HCT116 (cell line): ENCODE data around the gene ACACA. TPM values are rescaled to one million over a fixed set of nuclear protein-coding genes. Genes with fewer than 3 reads are reported as not detected.

Experiments
- ATAC-seq: fragments of 200-7000 bp; cut with Tn5 transposase; 2 replicates; pipeline ENCODE4 v1.9.1; 2020; ENCODE audit warnings: mild to moderate bottlenecking, moderate library complexity
- BruUV-seq: library from RNA; stranded (reverse); fragments of 400-500 nt; replicated peaks from 2 replicates; lab custom pipeline; 2021; lab: Mats Ljungman, UMichigan
- CTCF ChIA-PET: fragments of 300-600 bp; sonication (Branson Sonifier 250); formaldehyde crosslinking; loops from one replicate; lab custom pipeline; 2021; ENCODE audit warnings: antibody characterized with exemption; lab: Charles Lee
- POLR2A ChIA-PET: fragments of 300-600, 350-600 bp; sonication (Branson Sonifier 250); formaldehyde crosslinking; loops from one replicate; lab custom pipeline; 2021; ENCODE audit warnings: antibody characterized with exemption; lab: Charles Lee
- RAD21 ChIA-PET, 2 experiments: fragments of 300-600 bp; sonication (Branson Sonifier 250); formaldehyde crosslinking; loops; one replicate each; lab custom pipeline; 2023; ENCODE audit warnings: low total read pairs in 2 of 2; ENCODE audit not compliant: uncharacterized antibody in 2 of 2, unreplicated experiment in 2 of 2, low non-redundant PET in 1 of 2; lab: Charles Lee
- DNase-seq: peaks from one replicate; pipeline ENCODE4 v3.0.0-alpha.2; 2010; ENCODE audit warnings: low read depth, low spot score
- H2AFZ ChIP-seq: fragments of 200-600 bp; shearing (Covaris generic), sonication (generic); 2 replicates; pipeline ENCODE4 v1.6.1; 2017; ENCODE audit warnings: low read depth, mixed run types, mixed read lengths, antibody characterized with exemption, low read length; ENCODE audit not compliant: poor library complexity, severe bottlenecking
- H3K27ac ChIP-seq: 2 replicates; pipeline ENCODE4 v1.5.1; 2012; ENCODE audit warnings: low read depth, low read length
- H3K27me3 ChIP-seq: fragments of 200-600 bp; sonication (generic); 2 replicates; pipeline ENCODE4 v1.6.1; 2016; ENCODE audit warnings: mixed run types, low read length, mixed read lengths; ENCODE audit not compliant: insufficient read depth
- H3K36me3 ChIP-seq, 2 experiments: fragments of 200-500 bp in 1 of 2; fragments of 200-600 bp in 1 of 2; sonication (Bioruptor generic) in 1 of 2; sonication (generic) in 1 of 2; 2 replicates each; pipeline versions ENCODE4 v1.5.1 to v1.6.1; 2014 to 2016; ENCODE audit warnings: low read length in 2 of 2, inconsistent platforms in 1 of 2, mixed read lengths in 1 of 2, mixed run types in 1 of 2; ENCODE audit not compliant: insufficient read depth in 2 of 2, control insufficient read depth in 1 of 2
- H3K4me1 ChIP-seq, 2 experiments: fragments of 200-600 bp in 1 of 2; sonication (generic) in 1 of 2; 2 replicates each; pipeline versions ENCODE4 v1.5.1 to v1.6.1; 2012 to 2017; ENCODE audit warnings: low read length in 2 of 2, inconsistent platforms in 1 of 2, mild to moderate bottlenecking in 1 of 2, mixed read lengths in 1 of 2, mixed run types in 1 of 2, moderate library complexity in 1 of 2; ENCODE audit not compliant: insufficient read depth in 2 of 2, control insufficient read depth in 1 of 2
- H3K4me2 ChIP-seq: fragments of 200-600 bp; sonication (generic); 2 replicates; pipeline ENCODE4 v1.6.1; 2017; ENCODE audit warnings: mixed run types, low read length, mixed read lengths
- H3K4me3 ChIP-seq, 2 experiments: fragments of 200-600 bp in 1 of 2; sonication (generic) in 1 of 2; replicated peaks in 1 of 2; 2 replicates each; pipeline ENCODE4 v1.5.1; 2011 to 2016; ENCODE audit warnings: low read length in 2 of 2, control low read depth in 1 of 2, low read depth in 1 of 2, mild to moderate bottlenecking in 1 of 2, mixed read lengths in 1 of 2, mixed run types in 1 of 2
- H3K79me2 ChIP-seq: fragments of 200-600 bp; sonication (generic); 2 replicates; pipeline ENCODE4 v1.6.1; 2017; ENCODE audit warnings: mild to moderate bottlenecking, mixed run types, low read length, moderate library complexity, mixed read lengths; ENCODE audit not compliant: insufficient read depth
- H3K9ac ChIP-seq: fragments of 200-600 bp; sonication (generic); 2 replicates; pipeline ENCODE4 v1.6.1; 2016; ENCODE audit warnings: low read length, mixed read lengths
- H3K9me2 ChIP-seq: fragments of 200-600 bp; sonication (generic), shearing (Covaris generic); 2 replicates; pipeline ENCODE4 v1.6.1; 2017; ENCODE audit warnings: mixed run types, mild to moderate bottlenecking, moderate library complexity; ENCODE audit not compliant: insufficient read depth
- H3K9me3 ChIP-seq, 2 experiments: fragments of 200-500 bp in 1 of 2; fragments of 200-600 bp in 1 of 2; sonication (Bioruptor generic) in 1 of 2; sonication (generic) in 1 of 2; 2 replicates each; pipeline ENCODE4 v1.6.1; 2014 to 2017; ENCODE audit warnings: low read length in 2 of 2, mixed read lengths in 2 of 2, inconsistent platforms in 1 of 2, low read depth in 1 of 2, mild to moderate bottlenecking in 1 of 2, mixed run types in 1 of 2, moderate library complexity in 1 of 2; ENCODE audit not compliant: control insufficient read depth in 1 of 2, insufficient read depth in 1 of 2
- H4K20me1 ChIP-seq: fragments of 200-600 bp; sonication (generic), shearing (Covaris generic); 2 replicates; pipeline ENCODE4 v1.6.1; 2017; ENCODE audit warnings: mixed run types, mild to moderate bottlenecking, moderate library complexity; ENCODE audit not compliant: insufficient read depth
- CEBPB ChIP-seq: IDR thresholded peaks from 2 replicates; pipeline ENCODE4 v1.6.1; 2012; ENCODE audit warnings: low read depth
- CTCF ChIP-seq, 3 experiments: fragments of 200-600 bp in 1 of 3; sonication (generic) in 1 of 3; IDR thresholded peaks in 2 of 3; conservative IDR thresholded peaks in 1 of 3; 2 replicates each; pipeline ENCODE4 v1.5.1; 2012 to 2017; ENCODE audit warnings: low read depth in 2 of 3, low read length in 2 of 3, antibody characterized with exemption in 1 of 3, borderline replicate concordance in 1 of 3, control low read depth in 1 of 3, mild to moderate bottlenecking in 1 of 3, mixed read lengths in 1 of 3, mixed run types in 1 of 3, moderate library complexity in 1 of 3; ENCODE audit not compliant: insufficient read depth in 1 of 3
- EGR1 ChIP-seq: IDR thresholded peaks from 2 replicates; pipeline ENCODE4 v1.6.1; 2012; ENCODE audit warnings: low read depth
- ELF1 ChIP-seq: IDR thresholded peaks from 2 replicates; pipeline ENCODE4 v1.6.1; 2012; ENCODE audit warnings: low read depth, borderline replicate concordance
- EZH2 ChIP-seq: fragments of 200-600 bp; sonication (generic); IDR thresholded peaks from 2 replicates; pipeline ENCODE4 v1.6.1; 2017; ENCODE audit warnings: antibody characterized with exemption, mixed run types
- RAD21 ChIP-seq: IDR thresholded peaks from 2 replicates; pipeline ENCODE4 v1.6.1; 2012; ENCODE audit warnings: low read depth, mild to moderate bottlenecking
- SP1 ChIP-seq: IDR thresholded peaks from 2 replicates; pipeline ENCODE4 v1.6.1; 2012; ENCODE audit warnings: low read depth
- TCF7L2 ChIP-seq: IDR thresholded peaks from 2 replicates; pipeline ENCODE4 v1.7.0; 2011; ENCODE audit warnings: borderline replicate concordance, inconsistent platforms; ENCODE audit not compliant: insufficient read depth, insufficient read length; ENCODE audit errors: extremely low read depth
- ZBTB33 ChIP-seq: IDR thresholded peaks from 2 replicates; pipeline ENCODE4 v1.6.1; 2011; ENCODE audit warnings: mild to moderate bottlenecking, low read length, moderate library complexity; ENCODE audit not compliant: insufficient replicate concordance; ENCODE audit errors: extremely low read depth
- ZNF274 ChIP-seq: fragments of 200-500 bp; sonication (Bioruptor generic); IDR thresholded peaks from 2 replicates; pipeline ENCODE4 v1.6.1; 2014; ENCODE audit warnings: mild to moderate bottlenecking, low read depth, low read length, inconsistent platforms
- intact Hi-C: fragments of 100-400 bp; cut with micrococcal nuclease; formaldehyde crosslinking; loops from 2 replicates; pipeline ENCODE4 v1.10.0; 2022
- total RNA-seq: library from RNA; stranded (reverse); gene quantifications from one replicate; pipeline ENCODE4 v1.2.1, GENCODE V29; 2021; ENCODE audit not compliant: unreplicated experiment

ACACA gene
- total RNA-seq, 1 experiment from 2014 or later: 161 TPM

GRCh38 chr17:37280841-37281240 is 125.8 kb downstream of the ACACA start:
- Histone ChIP-seq H3K9me2 (no peaks in the 10 kb centered on the region), H3K4me1 (peaks cover 10 to 24% of the 10 kb centered on the region in 2 experiments; a peak in 3 of 4 replicates), H3K9ac (no peak overlapping the region), H4K20me1 (no peaks in the 10 kb centered on the region), H3K4me2 (no peak overlapping the region), H3K4me3 (no peak overlapping the region), H3K27ac (no peak overlapping the region), H3K79me2 (peaks cover 20% of the 10 kb centered on the region; the same call in 1 of the 2 replicates), H3K9me3 (no peaks in the 10 kb centered on the region), H2AFZ (no peak overlapping the region), H3K36me3 (peaks cover 7 to 23% of the 10 kb centered on the region in 2 experiments; a peak in 3 of 4 replicates), H3K27me3 (no peaks in the 10 kb centered on the region)
- ATAC-seq (no peak), DNase-seq (no peak)
- no TSS peak for BruUV-seq
- no peak for TF ChIP-seq ELF1
- no peak for TF ChIP-seq SP1
- no peak for TF ChIP-seq TCF7L2
- TF ChIP-seq CEBPB: no peak
- no peak for TF ChIP-seq EZH2
- no peak for TF ChIP-seq ZNF274
- no peak for TF ChIP-seq EGR1
- TF ChIP-seq ZBTB33: no peak
- TF ChIP-seq RAD21: no peak
- no peak for TF ChIP-seq CTCF (IDR thresholded peaks at IDR 0.05 in 2 of 3, conservative IDR thresholded peaks at IDR 0.05 in 1 of 3; ENCODE audit: borderline replicate concordance in 1 of 3, insufficient read depth in 1 of 3, low read depth in 2 of 3, low read length in 2 of 3)
- intact Hi-C loops: no loop called here
- ChIA-PET CTCF (no interaction called here), POLR2A (no interaction called here), RAD21 (no interaction called here)
